AG04450 (cell line): Measurements from ENCODE around the gene SP4. TPM values are rescaled to one million over a fixed set of nuclear protein-coding genes. Genes with fewer than 3 reads are reported as not detected.

Experiments used
- CTCF ChIA-PET: fragments of 300-600, 350-600 bp; formaldehyde crosslinking; extraction: SDS; loops from one replicate; lab custom pipeline; 2022; ENCODE audit warnings: antibody characterized with exemption, inconsistent platforms; lab: Charles Lee
- POLR2A ChIA-PET: fragments of 350-600 bp; formaldehyde crosslinking; extraction: SDS; loops from one replicate; lab custom pipeline; 2021; ENCODE audit warnings: antibody characterized with exemption, inconsistent platforms; lab: Yijun Ruan, JAX
- DNase-seq: peaks from one replicate; pipeline ENCODE4 v3.0.0-alpha.2; 2011; ENCODE audit warnings: low read depth, low spot score
- H3K27ac ChIP-seq: one replicate; pipeline ENCODE4 v1.5.1; 2012; ENCODE audit warnings: low read depth, low read length, control low read depth
- H3K27me3 ChIP-seq: one replicate; pipeline ENCODE4 v1.6.0; 2012; ENCODE audit warnings: low read length; ENCODE audit not compliant: control insufficient read depth, insufficient read depth
- H3K4me3 ChIP-seq: 2 replicates; pipeline ENCODE4 v1.5.1; 2011; ENCODE audit warnings: mild to moderate bottlenecking, low read depth, low read length, control low read depth
- H3K9me3 ChIP-seq: 2 replicates; pipeline ENCODE4 v1.5.1; 2012; ENCODE audit warnings: low read length; ENCODE audit not compliant: control insufficient read depth, insufficient read depth
- polyA plus RNA-seq: library from polyadenylated mRNA; depleted of rRNA; stranded (reverse); fragments of >200 nt; gene quantifications from 2 replicates; pipeline ENCODE4 v1.2.3, GENCODE V29; 2011; rRNA removed
- small RNA-seq: library from RNA; depleted of rRNA; stranded (forward); fragments of <200 nt; gene quantifications from one replicate; pipeline ENCODE3, GENCODE V24; 2012; ENCODE audit warnings: low read depth; ENCODE audit not compliant: insufficient read length
- TF ChIP-seq, protein P1 (sequence below): IDR thresholded peaks from 2 replicates; pipeline ENCODE4 v1.5.1; 2011; ENCODE audit warnings: low read depth, low read length, control low read depth, inconsistent platforms

The SP4 gene
- polyA plus RNA-seq, 1 experiment: 2.3 TPM

DNA sequence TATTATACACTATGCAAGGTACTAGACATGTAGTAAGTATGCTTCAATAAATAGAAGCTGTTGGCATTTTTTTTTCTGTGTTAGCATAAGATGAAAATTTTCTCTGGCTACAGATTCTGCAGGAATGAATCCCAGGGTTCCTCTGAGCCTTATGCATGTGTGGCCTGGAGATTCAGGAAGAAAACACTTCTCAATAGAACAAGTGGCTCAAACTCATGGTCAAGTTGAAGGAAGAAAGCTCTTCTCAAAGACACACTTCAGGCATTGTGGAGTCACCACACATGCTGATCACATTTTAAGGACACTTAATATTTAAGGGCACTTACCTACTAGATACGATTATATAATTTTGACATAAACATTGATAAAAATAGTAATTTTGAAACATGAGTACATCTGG lies 134.5 kb downstream of the SP4 start:
- no peaks in the 10 kb centered on the region for H3K27me3 ChIP-seq
- H3K4me3 ChIP-seq: no peak overlapping the region
- ChIA-PET POLR2A (no interaction called here), CTCF (no interaction called here)
- DNase-seq: no peak
- no peaks in the 10 kb centered on the region for H3K9me3 ChIP-seq
- no peak overlapping the region for H3K27ac ChIP-seq
- TF ChIP-seq, protein P1, sequence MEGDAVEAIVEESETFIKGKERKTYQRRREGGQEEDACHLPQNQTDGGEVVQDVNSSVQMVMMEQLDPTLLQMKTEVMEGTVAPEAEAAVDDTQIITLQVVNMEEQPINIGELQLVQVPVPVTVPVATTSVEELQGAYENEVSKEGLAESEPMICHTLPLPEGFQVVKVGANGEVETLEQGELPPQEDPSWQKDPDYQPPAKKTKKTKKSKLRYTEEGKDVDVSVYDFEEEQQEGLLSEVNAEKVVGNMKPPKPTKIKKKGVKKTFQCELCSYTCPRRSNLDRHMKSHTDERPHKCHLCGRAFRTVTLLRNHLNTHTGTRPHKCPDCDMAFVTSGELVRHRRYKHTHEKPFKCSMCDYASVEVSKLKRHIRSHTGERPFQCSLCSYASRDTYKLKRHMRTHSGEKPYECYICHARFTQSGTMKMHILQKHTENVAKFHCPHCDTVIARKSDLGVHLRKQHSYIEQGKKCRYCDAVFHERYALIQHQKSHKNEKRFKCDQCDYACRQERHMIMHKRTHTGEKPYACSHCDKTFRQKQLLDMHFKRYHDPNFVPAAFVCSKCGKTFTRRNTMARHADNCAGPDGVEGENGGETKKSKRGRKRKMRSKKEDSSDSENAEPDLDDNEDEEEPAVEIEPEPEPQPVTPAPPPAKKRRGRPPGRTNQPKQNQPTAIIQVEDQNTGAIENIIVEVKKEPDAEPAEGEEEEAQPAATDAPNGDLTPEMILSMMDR: no peak

Small RNAs within 50 kb of the gene (small RNA-seq; reads per million reads assigned to genes)
- gene MIR1183: not detected
- gene RNU1-15P: not detected

Other genes with a start within 250 kb of the SP4 start
- not detected in 2 replicates for gene DNAH11, start 115.0 kb downstream of the SP4 start, polyA plus RNA-seq